MM.1S (cell line): ENCODE results near the gene ZFPL1.
A peak's percentile ranks its signal among the peaks of the same experiment; 100 is the strongest.

Experiments used
- DNase-seq: peaks from one replicate; pipeline ENCODE4 v3.0.0-alpha.2; 2015
- H2AFZ ChIP-seq: fragments of 300-600 bp; sonication (generic); 2 replicates; pipeline ENCODE4 v1.6.0; 2016; ENCODE audit warnings: antibody characterized with exemption, low read length
- H3F3A ChIP-seq: fragments of 300-600 bp; sonication (generic); 2 replicates; pipeline ENCODE4 v1.6.1; 2016; ENCODE audit warnings: mild to moderate bottlenecking, antibody characterized with exemption, low read length, moderate library complexity, mixed read lengths; ENCODE audit not compliant: insufficient read depth
- H3K27ac ChIP-seq: fragments of 300-600 bp; sonication (generic); 2 replicates; pipeline ENCODE4 v1.5.1; 2016; ENCODE audit warnings: mild to moderate bottlenecking, low read length
- H3K27me3 ChIP-seq: fragments of 300-600 bp; sonication (generic); replicated peaks from 2 replicates; pipeline ENCODE4 v1.6.0; 2016; ENCODE audit warnings: low read length; ENCODE audit not compliant: insufficient read depth
- H3K36me3 ChIP-seq: fragments of 300-600 bp; sonication (generic); replicated peaks from 2 replicates; pipeline ENCODE4 v1.6.1; 2016; ENCODE audit warnings: mild to moderate bottlenecking, low read length, mixed read lengths; ENCODE audit not compliant: insufficient read depth
- H3K4me1 ChIP-seq: fragments of 300-600 bp; sonication (generic); 2 replicates; pipeline ENCODE4 v1.6.1; 2016; ENCODE audit warnings: low read length, mixed read lengths
- H3K4me2 ChIP-seq: fragments of 300-600 bp; sonication (generic); 2 replicates; pipeline ENCODE4 v1.6.0; 2016; ENCODE audit warnings: low read depth, low read length
- H3K4me3 ChIP-seq: fragments of 300-600 bp; sonication (generic); 2 replicates; pipeline ENCODE4 v1.5.1; 2016; ENCODE audit warnings: low read length, mixed read lengths
- H3K79me2 ChIP-seq: fragments of 300-600 bp; sonication (generic); 2 replicates; pipeline ENCODE4 v1.6.1; 2016; ENCODE audit warnings: mixed run types, low read length, mixed read lengths
- H3K9ac ChIP-seq: fragments of 300-600 bp; sonication (generic); 2 replicates; pipeline ENCODE4 v1.6.1; 2016; ENCODE audit warnings: low read length, mixed read lengths
- H3K9me2 ChIP-seq: fragments of 300-600 bp; sonication (generic); replicated peaks from 2 replicates; pipeline ENCODE4 v1.6.1; 2016; ENCODE audit warnings: mild to moderate bottlenecking, low read length, mixed read lengths; ENCODE audit not compliant: insufficient read depth
- H3K9me3 ChIP-seq: fragments of 300-600 bp; sonication (generic); replicated peaks from 2 replicates; pipeline ENCODE4 v1.6.1; 2016; ENCODE audit warnings: mild to moderate bottlenecking, low read length, mixed read lengths; ENCODE audit not compliant: insufficient read depth
- H4K20me1 ChIP-seq: fragments of 300-600 bp; sonication (generic); 2 replicates; pipeline ENCODE4 v1.6.1; 2016; ENCODE audit warnings: mild to moderate bottlenecking, low read length, moderate library complexity, mixed read lengths; ENCODE audit not compliant: insufficient read depth
- CTCF ChIP-seq: fragments of 300-600 bp; sonication (generic); IDR thresholded peaks from 2 replicates; pipeline ENCODE4 v1.5.1; 2016; ENCODE audit warnings: antibody characterized with exemption, low read length, mixed read lengths
- EZH2 ChIP-seq: fragments of 300-600 bp; sonication (generic); optimal IDR thresholded peaks from 2 replicates; pipeline ENCODE3; 2017; ENCODE audit warnings: low read depth, mild to moderate bottlenecking, antibody characterized with exemption, low read length, mixed read lengths
- EZH2phosphoT487 ChIP-seq: fragments of 300-600 bp; sonication (generic); IDR thresholded peaks from 2 replicates; pipeline ENCODE4 v1.6.1; 2018; ENCODE audit warnings: antibody characterized with exemption, low read length

Gene ZFPL1

GRCh38 chr11:65129649-65130441 lies 45.8 kb downstream of the ZFPL1 start:
- TF ChIP-seq EZH2phosphoT487 (no peak), EZH2 (no peak), CTCF (no peak)
- Histone ChIP-seq H3F3A (peaks cover 69% of the 10 kb centered on the region), H3K4me2 (no peak overlapping the region), H3K79me2 (peaks cover 74% of the 10 kb centered on the region), H2AFZ (no peak overlapping the region), H3K36me3 (peaks cover 19% of the 10 kb centered on the region), H3K27ac (no peak overlapping the region), H3K4me1 (peaks cover 15% of the 10 kb centered on the region), H3K9me3 (no peaks in the 10 kb centered on the region), H4K20me1 (no peaks in the 10 kb centered on the region), H3K9ac (no peak overlapping the region), H3K9me2 (no peaks in the 10 kb centered on the region), H3K27me3 (no peaks in the 10 kb centered on the region), H3K4me3 (no peak overlapping the region)
- no peak for DNase-seq

GRCh38 chr11:65130631-65131416 lies 46.8 kb downstream of the ZFPL1 start:
- no peak overlapping the region for H3K4me2 ChIP-seq
- H3K79me2 ChIP-seq = peaks cover 72% of the 10 kb centered on the region
- no peak for DNase-seq
- H3K9me3 ChIP-seq = no peaks in the 10 kb centered on the region
- H3K9ac ChIP-seq = no peak overlapping the region
- no peaks in the 10 kb centered on the region for H4K20me1 ChIP-seq
- H3F3A ChIP-seq = peaks cover 65% of the 10 kb centered on the region
- TF ChIP-seq EZH2 (no peak), EZH2phosphoT487 (no peak), CTCF (no peak)
- peaks cover 15% of the 10 kb centered on the region for H3K4me1 ChIP-seq
- no peaks in the 10 kb centered on the region for H3K27me3 ChIP-seq
- H3K36me3 ChIP-seq = peaks cover 19% of the 10 kb centered on the region
- no peak overlapping the region for H2AFZ ChIP-seq
- no peaks in the 10 kb centered on the region for H3K9me2 ChIP-seq
- H3K27ac ChIP-seq = no peak overlapping the region
- H3K4me3 ChIP-seq = no peak overlapping the region

GRCh38 chr11:65131417-65131776 lies 47.4 kb downstream of the ZFPL1 start:
- H3K36me3 ChIP-seq = peaks cover 19% of the 10 kb centered on the region
- peak overlapping the region; percentile 97; the same call in 1 of the 2 replicates for H3K27ac ChIP-seq
- H3K79me2 ChIP-seq = peaks cover 70% of the 10 kb centered on the region
- H3K9me3 ChIP-seq = no peaks in the 10 kb centered on the region
- no peaks in the 10 kb centered on the region for H3K9me2 ChIP-seq
- peaks cover 15% of the 10 kb centered on the region for H3K4me1 ChIP-seq
- H2AFZ ChIP-seq = no peak overlapping the region
- no peaks in the 10 kb centered on the region for H4K20me1 ChIP-seq
- peak overlapping the region; percentile 99; the same call in 1 of the 2 replicates for H3K9ac ChIP-seq
- H3F3A ChIP-seq = peaks cover 63% of the 10 kb centered on the region
- H3K4me3 ChIP-seq = no peak overlapping the region; the same call in 1 of the 2 replicates
- TF ChIP-seq CTCF (no peak), EZH2phosphoT487 (no peak), EZH2 (no peak)
- peak overlapping the region; percentile 90; the same call in 1 of the 2 replicates for H3K4me2 ChIP-seq
- H3K27me3 ChIP-seq = no peaks in the 10 kb centered on the region
- no peak for DNase-seq
